Calu3 (cell line): ENCODE results near the gene CDYL2. TPM values are rescaled to one million over a fixed set of nuclear protein-coding genes. Genes with fewer than 3 reads are reported as not detected.

Experiments
- BruUV-seq: library from RNA; stranded (reverse); fragments of 400-500 nt; replicated peaks from 2 replicates; lab custom pipeline; 2021; lab: Mats Ljungman, UMichigan
- CTCF ChIA-PET: fragments of 300-600 bp; sonication (Branson Sonifier 250); formaldehyde crosslinking; loops from one replicate; lab custom pipeline; 2022; ENCODE audit warnings: antibody characterized with exemption; lab: Charles Lee
- DNase-seq: peaks from one replicate; pipeline ENCODE4 v3.0.0; 2022
- H3K27ac Mint-ChIP-seq: one replicate; pipeline ENCODE4 v1.8.0; 2022; ENCODE audit warnings: mixed read lengths; ENCODE audit not compliant: unreplicated experiment
- H3K27me3 Mint-ChIP-seq: one replicate; pipeline ENCODE4 v1.8.0; 2022; ENCODE audit warnings: mixed read lengths; ENCODE audit not compliant: unreplicated experiment
- H3K36me3 Mint-ChIP-seq: one replicate; pipeline ENCODE4 v1.8.0; 2022; ENCODE audit warnings: mild to moderate bottlenecking, moderate library complexity, mixed read lengths; ENCODE audit not compliant: insufficient read depth, unreplicated experiment
- H3K4me1 Mint-ChIP-seq: one replicate; pipeline ENCODE4 v1.8.0; 2022; ENCODE audit warnings: mild to moderate bottlenecking, low read depth, mixed read lengths; ENCODE audit not compliant: unreplicated experiment
- H3K4me3 Mint-ChIP-seq: one replicate; pipeline ENCODE4 v1.8.0; 2022; ENCODE audit warnings: mild to moderate bottlenecking, low read depth, moderate library complexity, mixed read lengths; ENCODE audit not compliant: unreplicated experiment
- H3K9me3 Mint-ChIP-seq: one replicate; pipeline ENCODE4 v1.8.0; 2022; ENCODE audit warnings: low read depth, mixed read lengths; ENCODE audit not compliant: unreplicated experiment
- intact Hi-C: fragments of 100-400 bp; cut with micrococcal nuclease; formaldehyde crosslinking; loops from one replicate; pipeline ENCODE4 v1.10.0; 2022; ENCODE audit not compliant: unreplicated experiment
- total RNA-seq: library from RNA; stranded (reverse); gene quantifications from 2 replicates; pipeline ENCODE4 v1.2.3, GENCODE V29; 2022
- TF ChIP-seq, protein P1 (sequence below): fragments of 200-600 bp; IDR thresholded peaks from one replicate; pipeline ENCODE4 v1.8.0; 2022; ENCODE audit warnings: antibody characterized with exemption; ENCODE audit not compliant: unreplicated experiment

CDYL2 gene
- total RNA-seq, 1 experiment from 2014 or later = 1.0 TPM

DNA sequence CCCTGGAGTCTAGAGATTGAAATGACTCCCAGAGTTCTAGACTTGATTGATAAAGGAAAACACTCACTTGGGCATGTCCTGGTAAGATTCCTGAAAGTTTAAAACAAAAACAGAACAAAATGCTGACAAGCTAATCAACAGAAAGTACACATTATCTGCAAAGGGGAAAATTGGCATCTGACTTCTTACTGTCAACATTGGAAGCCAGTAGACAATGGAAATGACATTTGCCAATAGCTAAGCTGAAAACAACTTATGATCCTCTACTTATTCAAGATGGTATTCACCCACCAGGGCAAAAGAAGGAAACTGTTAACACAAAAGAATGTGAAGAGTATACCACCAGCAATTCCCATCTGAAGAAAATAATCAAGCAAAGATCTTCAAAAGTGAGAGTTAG lies 36.8 kb upstream of the CDYL2 start:
- no peak for DNase-seq
- Mint-ChIP-seq H3K27me3 (peaks cover 48% of the 10 kb centered on the region), H3K9me3 (peaks cover 5% of the 10 kb centered on the region), H3K4me1 (no peaks in the 10 kb centered on the region), H3K4me3 (no peak overlapping the region), H3K36me3 (no peaks in the 10 kb centered on the region), H3K27ac (no peak overlapping the region)
- CTCF ChIA-PET = no interaction called here
- intact Hi-C loops = no loop called here
- no TSS peak for BruUV-seq
- TF ChIP-seq, protein P1, sequence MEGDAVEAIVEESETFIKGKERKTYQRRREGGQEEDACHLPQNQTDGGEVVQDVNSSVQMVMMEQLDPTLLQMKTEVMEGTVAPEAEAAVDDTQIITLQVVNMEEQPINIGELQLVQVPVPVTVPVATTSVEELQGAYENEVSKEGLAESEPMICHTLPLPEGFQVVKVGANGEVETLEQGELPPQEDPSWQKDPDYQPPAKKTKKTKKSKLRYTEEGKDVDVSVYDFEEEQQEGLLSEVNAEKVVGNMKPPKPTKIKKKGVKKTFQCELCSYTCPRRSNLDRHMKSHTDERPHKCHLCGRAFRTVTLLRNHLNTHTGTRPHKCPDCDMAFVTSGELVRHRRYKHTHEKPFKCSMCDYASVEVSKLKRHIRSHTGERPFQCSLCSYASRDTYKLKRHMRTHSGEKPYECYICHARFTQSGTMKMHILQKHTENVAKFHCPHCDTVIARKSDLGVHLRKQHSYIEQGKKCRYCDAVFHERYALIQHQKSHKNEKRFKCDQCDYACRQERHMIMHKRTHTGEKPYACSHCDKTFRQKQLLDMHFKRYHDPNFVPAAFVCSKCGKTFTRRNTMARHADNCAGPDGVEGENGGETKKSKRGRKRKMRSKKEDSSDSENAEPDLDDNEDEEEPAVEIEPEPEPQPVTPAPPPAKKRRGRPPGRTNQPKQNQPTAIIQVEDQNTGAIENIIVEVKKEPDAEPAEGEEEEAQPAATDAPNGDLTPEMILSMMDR = no peak

DNA sequence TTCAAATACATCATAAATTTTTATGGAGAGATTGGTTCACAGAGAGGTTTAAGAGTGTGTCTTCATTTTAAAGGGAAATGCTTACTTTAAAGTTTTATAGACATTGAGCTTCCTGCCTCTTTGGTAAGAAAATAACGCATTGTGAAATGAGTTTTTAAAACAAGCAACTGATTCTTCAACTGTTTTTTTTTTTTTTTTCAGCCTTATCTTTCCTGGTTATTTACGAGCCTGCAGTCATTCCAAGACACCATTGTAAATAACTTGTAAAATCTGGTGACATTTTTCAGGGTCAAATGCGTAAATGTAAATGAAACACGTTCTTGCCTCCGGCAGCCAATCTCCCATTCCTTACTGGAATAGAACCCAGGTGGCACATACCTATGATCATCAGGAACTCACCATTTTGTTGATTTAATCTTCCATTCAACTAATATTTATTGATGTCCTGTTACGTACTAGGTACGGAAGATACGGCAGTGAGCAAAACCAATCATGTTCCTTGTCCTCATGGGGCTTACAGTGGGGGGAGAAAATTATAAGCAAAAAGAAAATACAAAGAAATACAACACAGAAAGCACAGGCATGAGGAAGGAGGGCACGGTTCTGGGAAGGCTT lies 33.2 kb upstream of the CDYL2 start:
- CTCF ChIA-PET = no interaction called here
- Mint-ChIP-seq H3K27ac (no peak overlapping the region), H3K27me3 (peaks cover 69% of the 10 kb centered on the region), H3K4me3 (no peak overlapping the region), H3K36me3 (no peaks in the 10 kb centered on the region), H3K4me1 (no peaks in the 10 kb centered on the region), H3K9me3 (peaks cover 3% of the 10 kb centered on the region)
- intact Hi-C loops = no loop called here
- no peak for DNase-seq
- BruUV-seq = no TSS peak
- TF ChIP-seq, protein P1 = no peak

DNA sequence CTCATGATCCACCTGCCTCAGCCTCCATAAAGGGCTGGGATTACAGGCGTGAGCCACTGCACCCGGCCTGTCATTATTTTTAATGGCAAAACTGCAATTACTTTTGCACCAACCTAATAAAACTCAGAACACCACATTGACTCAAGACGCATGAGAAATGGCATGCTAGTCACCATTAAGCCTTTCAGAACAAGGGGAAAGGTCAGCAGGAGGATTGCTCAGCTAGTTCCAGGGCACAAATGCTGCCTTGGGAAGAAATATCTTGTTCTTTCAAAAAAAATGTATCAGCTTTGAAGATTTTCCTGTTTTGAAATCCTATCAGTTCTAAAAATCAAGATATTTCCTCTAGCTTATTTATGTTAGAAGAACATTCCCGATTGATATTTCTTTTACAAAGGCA lies 32.4 kb upstream of the CDYL2 start:
- TF ChIP-seq, protein P1 = no peak
- Mint-ChIP-seq H3K27ac (no peak overlapping the region), H3K9me3 (peaks cover 3% of the 10 kb centered on the region), H3K27me3 (peaks cover 70% of the 10 kb centered on the region), H3K36me3 (no peaks in the 10 kb centered on the region), H3K4me3 (no peak overlapping the region), H3K4me1 (no peaks in the 10 kb centered on the region)
- BruUV-seq = no TSS peak
- intact Hi-C loops = no loop called here
- CTCF ChIA-PET = interaction anchor here (0.6 kb wide), 1 partner anchor 1177 kb away, joined by 3 read pairs; no protein-coding TSS in a partner anchor
- no peak for DNase-seq

DNA sequence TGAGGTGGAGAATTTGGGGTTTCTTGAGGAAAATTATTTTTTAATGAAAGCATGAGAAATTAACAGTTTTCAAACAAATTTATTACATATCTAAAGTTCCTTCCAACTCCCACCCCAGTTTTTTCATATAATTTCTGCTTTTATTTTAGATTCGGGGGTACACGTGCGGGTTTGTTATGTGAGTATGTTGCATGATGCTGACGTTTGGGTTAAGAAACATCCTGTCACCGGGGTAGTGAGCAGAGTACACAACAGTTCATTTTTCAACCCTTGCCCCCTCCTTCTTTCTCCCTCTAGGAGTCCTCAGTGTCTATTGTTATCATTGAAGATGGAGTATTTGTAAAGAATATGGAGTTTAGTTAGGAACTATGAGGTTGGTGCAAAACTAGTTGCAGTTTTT lies 31.8 kb upstream of the CDYL2 start:
- H3K4me1 Mint-ChIP-seq = no peaks in the 10 kb centered on the region
- BruUV-seq = no TSS peak
- no peaks in the 10 kb centered on the region for H3K36me3 Mint-ChIP-seq
- no peak overlapping the region for H3K4me3 Mint-ChIP-seq
- TF ChIP-seq, protein P1 = no peak
- CTCF ChIA-PET = interaction anchor here (0.6 kb wide), 2 partner anchors 1177 to 1834 kb away, joined by 3 to 6 read pairs; no protein-coding TSS in a partner anchor
- H3K27me3 Mint-ChIP-seq = peaks cover 70% of the 10 kb centered on the region
- peaks cover 3% of the 10 kb centered on the region for H3K9me3 Mint-ChIP-seq
- no peak for DNase-seq
- no peak overlapping the region for H3K27ac Mint-ChIP-seq
- intact Hi-C loops = no loop called here
